ENCODE data around the gene IRF8.

The IRF8 gene

DNA sequence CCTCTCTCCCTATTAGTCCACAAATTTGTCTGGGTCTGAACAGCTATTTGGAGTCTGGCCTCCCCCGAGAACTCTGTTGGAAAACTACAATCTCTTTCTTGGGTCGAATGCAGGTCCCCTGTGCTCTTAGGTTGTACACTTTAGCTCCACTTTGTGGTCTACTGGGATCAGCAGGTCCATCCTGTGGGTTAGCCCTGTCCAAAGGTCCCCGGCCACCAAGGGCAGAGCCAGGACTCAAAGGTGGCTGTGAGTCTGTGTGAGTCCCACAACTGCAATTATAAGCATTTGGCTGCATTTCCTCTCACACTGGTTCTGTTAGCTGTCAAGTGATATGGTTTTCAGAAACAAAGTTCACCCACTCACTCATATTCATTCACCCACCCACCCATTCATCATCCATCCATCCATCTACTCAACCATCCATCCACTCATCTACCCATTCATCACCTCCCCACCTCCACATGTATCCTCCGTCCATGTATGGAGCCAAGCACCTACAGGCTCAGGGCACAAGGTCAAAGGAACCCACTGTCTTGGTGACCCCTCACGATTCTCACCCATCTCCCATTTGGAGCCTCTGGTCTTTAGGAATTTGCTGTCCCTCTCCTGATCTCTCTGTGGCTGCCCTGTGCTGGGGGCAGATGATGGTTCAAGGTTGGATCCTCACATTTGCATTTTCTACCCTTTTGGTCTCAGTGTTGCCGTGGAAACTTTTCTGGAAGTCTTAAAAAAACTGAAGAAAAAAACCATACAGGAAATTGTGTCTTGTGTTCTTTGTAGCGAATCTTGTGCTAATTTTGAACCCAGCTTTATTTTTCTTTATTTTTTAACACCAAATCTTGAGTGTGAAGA is 45.8 kb downstream of the IRF8 start:
- H3K27ac ChIP-seq (ENCODE audit: low read length), result no peak overlapping the region
- H3K36me3 ChIP-seq (ENCODE audit: control insufficient read depth in 1 of 2, insufficient read depth in 2 of 2, low read length in 2 of 2), result no peaks in the 10 kb centered on the region
- no peaks in the 10 kb centered on the region for H3K9me3 ChIP-seq (ENCODE audit: control insufficient read depth in 1 of 2, low read length in 2 of 2)
- no peaks in the 10 kb centered on the region for H3K4me1 ChIP-seq (ENCODE audit: control insufficient read depth in 1 of 2, insufficient read depth in 2 of 2, low read length in 2 of 2)
- no peak overlapping the region for H3K4me3 ChIP-seq (ENCODE audit: low read depth in 1 of 2, low read length in 2 of 2)
- H3K27me3 ChIP-seq (ENCODE audit: low read depth, low read length), result no peaks in the 10 kb centered on the region

DNA sequence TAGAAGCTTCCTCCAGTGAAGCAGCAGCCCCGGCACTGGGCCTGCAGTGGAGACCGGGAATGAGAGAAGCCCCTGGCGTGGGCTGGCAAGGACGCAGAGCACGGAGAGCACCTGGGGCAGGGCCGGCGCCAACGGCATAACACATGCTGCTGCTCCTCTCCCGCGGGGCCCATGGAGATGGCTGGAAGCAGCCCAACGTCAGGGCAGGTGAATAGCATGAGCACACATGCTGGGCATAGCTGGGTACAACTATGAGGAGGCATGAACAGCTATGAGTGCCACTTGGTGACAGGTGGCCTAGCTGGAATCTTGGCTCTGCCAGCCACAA is 46.4 kb downstream of the IRF8 start:
- Histone ChIP-seq H3K27me3 (ENCODE audit: low read depth, low read length) (no peaks in the 10 kb centered on the region), H3K4me3 (ENCODE audit: low read depth in 1 of 2, low read length in 2 of 2) (no peak overlapping the region), H3K27ac (ENCODE audit: low read length) (no peak overlapping the region)

DNA sequence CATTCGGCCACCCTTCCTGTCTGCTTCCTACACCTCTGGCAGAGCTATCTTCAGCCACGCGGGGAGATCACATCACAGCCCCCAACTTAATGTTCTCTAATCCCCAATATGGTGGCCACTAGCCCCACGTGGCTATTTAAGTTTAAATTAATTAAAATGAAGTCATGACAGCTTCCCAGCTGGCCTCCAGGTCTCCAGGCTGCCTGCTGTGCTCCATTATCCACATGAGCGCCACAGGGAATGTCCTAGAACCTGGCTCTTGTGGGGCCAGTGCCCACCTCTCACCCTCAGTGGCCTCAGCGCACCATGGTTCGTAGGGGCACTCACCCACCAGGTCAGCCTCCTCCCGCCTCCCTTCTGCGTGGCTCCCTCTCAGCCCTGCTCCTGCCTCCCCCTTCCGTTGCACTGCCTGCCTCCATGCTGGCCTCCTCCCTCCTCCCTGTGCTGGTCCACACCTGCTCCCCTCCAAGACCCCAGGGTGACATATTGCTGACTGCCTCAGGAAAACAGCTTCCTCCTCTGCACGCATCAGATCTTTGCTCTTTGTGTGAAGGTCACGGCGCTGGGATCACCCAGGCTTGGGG is 47.7 kb downstream of the IRF8 start:
- H3K27ac ChIP-seq (ENCODE audit: low read length), result no peak overlapping the region
- H3K4me3 ChIP-seq (ENCODE audit: low read depth in 1 of 2, low read length in 2 of 2), result no peak overlapping the region
- no peaks in the 10 kb centered on the region for H3K36me3 ChIP-seq (ENCODE audit: control insufficient read depth in 1 of 2, insufficient read depth in 2 of 2, low read length in 2 of 2)
- no peaks in the 10 kb centered on the region for H3K4me1 ChIP-seq (ENCODE audit: control insufficient read depth in 1 of 2, insufficient read depth in 2 of 2, low read length in 2 of 2)
- peaks cover 4% of the 10 kb centered on the region for H3K27me3 ChIP-seq (ENCODE audit: low read depth, low read length)
- no peaks in the 10 kb centered on the region for H3K9me3 ChIP-seq (ENCODE audit: control insufficient read depth in 1 of 2, low read length in 2 of 2)

More for the DNA sequence above, 46.4 kb downstream of the IRF8 start:
- no peaks in the 10 kb centered on the region for H3K36me3 ChIP-seq (ENCODE audit: control insufficient read depth in 1 of 2, insufficient read depth in 2 of 2, low read length in 2 of 2)
- no peaks in the 10 kb centered on the region for H3K9me3 ChIP-seq (ENCODE audit: control insufficient read depth in 1 of 2, low read length in 2 of 2)
- no peaks in the 10 kb centered on the region for H3K4me1 ChIP-seq (ENCODE audit: control insufficient read depth in 1 of 2, insufficient read depth in 2 of 2, low read length in 2 of 2)

DNA sequence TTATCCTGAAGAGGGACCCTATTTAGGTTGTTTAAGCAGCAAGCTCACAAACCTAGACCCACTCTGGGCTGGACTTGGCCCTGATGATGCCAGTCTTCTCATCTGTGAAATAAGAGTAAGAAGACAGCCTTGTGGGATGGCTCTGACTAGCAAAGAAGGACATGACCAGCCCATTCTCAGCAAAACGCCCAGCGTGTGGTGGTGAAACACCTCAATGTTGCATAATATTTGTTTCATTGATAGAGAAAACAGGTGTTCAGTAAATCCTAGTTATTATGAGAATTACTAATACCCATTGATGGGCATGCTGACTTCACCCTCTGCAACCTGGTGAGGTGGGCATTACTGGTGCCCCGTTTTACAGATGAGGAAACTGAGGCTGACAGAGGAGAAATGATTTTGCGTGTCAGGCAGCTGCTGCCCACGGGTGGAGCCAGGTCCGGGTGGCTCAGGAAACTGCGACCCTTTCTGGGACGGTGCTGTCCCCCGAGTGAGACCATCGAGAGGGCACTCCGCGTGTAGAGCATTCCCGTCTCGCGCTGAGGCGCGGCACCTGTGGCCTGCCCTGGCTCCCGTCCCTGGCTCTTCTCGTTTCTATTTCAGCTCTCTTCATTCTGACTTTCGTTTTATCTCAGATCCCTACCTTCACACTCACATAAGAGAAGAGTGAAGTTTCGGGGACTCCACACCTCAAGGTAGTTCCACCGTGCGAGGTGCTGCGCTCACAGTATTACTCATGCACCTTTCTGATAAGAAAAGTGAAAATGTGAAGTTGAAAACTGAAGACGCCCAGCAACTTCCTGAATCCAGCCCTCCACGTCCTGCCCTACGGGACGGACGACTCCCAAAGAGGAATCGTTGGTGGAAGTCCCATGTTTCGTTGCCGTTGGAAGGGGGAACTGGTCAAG is 48.5 kb downstream of the IRF8 start:
- no peak overlapping the region for H3K27ac ChIP-seq (ENCODE audit: low read length)
- no peaks in the 10 kb centered on the region for H3K9me3 ChIP-seq (ENCODE audit: control insufficient read depth in 1 of 2, low read length in 2 of 2)
- peak overlapping the region in 1 of 2 donors; percentile 7 for H3K4me3 ChIP-seq (ENCODE audit: low read depth in 1 of 2, low read length in 2 of 2)
- peaks cover 4% of the 10 kb centered on the region for H3K27me3 ChIP-seq (ENCODE audit: low read depth, low read length)
- no peaks in the 10 kb centered on the region for H3K36me3 ChIP-seq (ENCODE audit: control insufficient read depth in 1 of 2, insufficient read depth in 2 of 2, low read length in 2 of 2)
- no peaks in the 10 kb centered on the region for H3K4me1 ChIP-seq (ENCODE audit: control insufficient read depth in 1 of 2, insufficient read depth in 2 of 2, low read length in 2 of 2)

DNA sequence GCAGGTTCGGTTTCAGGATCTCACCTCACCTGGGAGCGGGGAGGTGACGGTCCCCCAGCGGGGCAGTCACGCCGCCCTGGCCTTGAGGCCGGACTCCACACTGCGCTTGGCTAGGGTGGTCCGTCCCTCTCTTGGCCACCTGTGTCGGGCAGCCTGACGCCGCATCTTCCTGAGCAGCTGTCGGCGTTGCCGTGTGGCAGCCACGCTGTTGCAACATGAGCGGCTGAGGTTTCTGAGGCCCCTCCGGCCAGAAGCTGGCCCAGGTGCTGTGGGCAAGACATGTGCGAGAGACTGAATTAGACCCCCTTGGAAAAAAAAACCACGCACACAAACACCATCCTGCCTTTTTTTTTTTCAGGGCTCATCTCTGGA is 49.2 kb downstream of the IRF8 start:
- H3K27ac ChIP-seq (ENCODE audit: low read length), result no peak overlapping the region
- H3K36me3 ChIP-seq (ENCODE audit: control insufficient read depth in 1 of 2, insufficient read depth in 2 of 2, low read length in 2 of 2), result no peaks in the 10 kb centered on the region
- H3K4me3 ChIP-seq (ENCODE audit: low read depth in 1 of 2, low read length in 2 of 2), result peak overlapping the region in 1 of 2 donors; percentile 7
- H3K27me3 ChIP-seq (ENCODE audit: low read depth, low read length), result peaks cover 4% of the 10 kb centered on the region
- no peaks in the 10 kb centered on the region for H3K4me1 ChIP-seq (ENCODE audit: control insufficient read depth in 1 of 2, insufficient read depth in 2 of 2, low read length in 2 of 2)
- H3K9me3 ChIP-seq (ENCODE audit: control insufficient read depth in 1 of 2, low read length in 2 of 2), result no peaks in the 10 kb centered on the region

DNA sequence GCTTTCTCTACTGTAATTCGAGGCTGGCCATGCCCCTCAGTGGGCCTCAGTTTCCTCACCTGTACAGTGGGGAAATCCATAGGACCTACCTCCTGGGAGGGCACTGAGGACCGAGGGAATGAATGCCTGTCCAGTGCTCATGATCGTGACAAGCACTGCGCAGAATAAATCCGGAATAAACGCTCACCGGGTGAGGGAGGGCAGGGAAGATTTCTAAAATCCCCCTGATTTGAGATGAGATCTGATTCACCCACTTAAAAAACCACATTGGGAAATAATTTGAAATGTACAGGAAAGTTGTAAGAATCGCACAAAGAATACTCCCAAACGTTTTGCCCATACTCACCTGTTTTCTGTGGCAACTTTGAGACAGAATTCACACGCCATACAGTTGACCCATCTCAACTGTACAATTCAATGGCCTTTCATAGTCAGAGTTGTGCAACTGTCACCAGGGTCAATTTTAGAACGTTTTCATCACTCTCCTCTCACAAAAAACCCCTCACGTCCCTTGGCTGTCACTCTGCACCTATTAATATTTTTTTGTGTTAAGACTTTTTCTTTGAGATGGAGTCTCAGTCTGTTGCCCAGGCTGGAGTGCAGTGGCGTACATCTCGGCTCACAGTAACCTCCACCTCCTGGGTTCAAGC is 49.8 kb downstream of the IRF8 start:
- Histone ChIP-seq H3K27ac (ENCODE audit: low read length) (no peak overlapping the region), H3K36me3 (ENCODE audit: control insufficient read depth in 1 of 2, insufficient read depth in 2 of 2, low read length in 2 of 2) (no peaks in the 10 kb centered on the region), H3K4me3 (ENCODE audit: low read depth in 1 of 2, low read length in 2 of 2) (no peak overlapping the region), H3K9me3 (ENCODE audit: control insufficient read depth in 1 of 2, low read length in 2 of 2) (no peaks in the 10 kb centered on the region), H3K4me1 (ENCODE audit: control insufficient read depth in 1 of 2, insufficient read depth in 2 of 2, low read length in 2 of 2) (no peaks in the 10 kb centered on the region), H3K27me3 (ENCODE audit: low read depth, low read length) (peaks cover 4% of the 10 kb centered on the region)

DNA sequence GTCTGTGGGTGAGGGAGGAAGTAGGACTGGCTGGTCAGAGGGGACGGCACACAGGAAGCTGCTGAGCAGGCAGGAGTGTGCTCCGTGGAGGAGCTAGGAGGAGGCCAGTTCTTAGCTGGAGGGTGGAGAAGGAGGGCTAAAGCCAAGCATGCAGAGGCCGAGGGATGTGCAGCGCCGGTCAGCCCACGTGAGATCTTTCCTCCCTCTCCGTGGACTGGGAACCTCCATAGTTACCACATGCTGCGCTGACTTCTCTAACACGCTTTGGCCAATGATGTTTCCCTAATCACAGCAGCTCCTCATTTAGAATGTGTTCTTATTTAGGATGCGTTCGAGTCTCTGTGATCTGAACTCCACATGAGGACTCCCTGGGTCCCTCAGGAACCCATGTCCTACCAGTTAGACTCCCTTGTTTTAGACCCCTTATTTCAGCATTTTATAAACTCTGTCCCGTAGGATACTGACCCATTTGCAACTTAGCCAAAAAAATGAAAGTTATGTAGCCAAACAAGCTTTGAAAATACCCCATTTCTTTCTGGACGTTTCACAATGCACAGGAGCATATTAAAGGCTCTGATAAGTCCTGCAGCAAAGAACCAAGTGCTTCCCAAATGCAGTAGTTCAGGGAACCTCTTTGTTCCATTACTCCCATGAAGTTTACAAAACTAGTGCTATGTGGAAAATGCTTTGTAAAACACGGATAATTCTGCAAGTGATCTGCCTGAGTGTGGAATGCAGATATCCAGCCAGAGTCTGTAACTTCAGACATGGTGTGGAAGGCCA is 51.4 kb downstream of the IRF8 start:
- H3K9me3 ChIP-seq (ENCODE audit: control insufficient read depth in 1 of 2, low read length in 2 of 2), result no peaks in the 10 kb centered on the region
- H3K27ac ChIP-seq (ENCODE audit: low read length), result no peak overlapping the region
- no peaks in the 10 kb centered on the region for H3K36me3 ChIP-seq (ENCODE audit: control insufficient read depth in 1 of 2, insufficient read depth in 2 of 2, low read length in 2 of 2)
- H3K27me3 ChIP-seq (ENCODE audit: low read depth, low read length), result peaks cover 4% of the 10 kb centered on the region
- H3K4me1 ChIP-seq (ENCODE audit: control insufficient read depth in 1 of 2, insufficient read depth in 2 of 2, low read length in 2 of 2), result no peaks in the 10 kb centered on the region
- no peak overlapping the region for H3K4me3 ChIP-seq (ENCODE audit: low read depth in 1 of 2, low read length in 2 of 2)

DNA sequence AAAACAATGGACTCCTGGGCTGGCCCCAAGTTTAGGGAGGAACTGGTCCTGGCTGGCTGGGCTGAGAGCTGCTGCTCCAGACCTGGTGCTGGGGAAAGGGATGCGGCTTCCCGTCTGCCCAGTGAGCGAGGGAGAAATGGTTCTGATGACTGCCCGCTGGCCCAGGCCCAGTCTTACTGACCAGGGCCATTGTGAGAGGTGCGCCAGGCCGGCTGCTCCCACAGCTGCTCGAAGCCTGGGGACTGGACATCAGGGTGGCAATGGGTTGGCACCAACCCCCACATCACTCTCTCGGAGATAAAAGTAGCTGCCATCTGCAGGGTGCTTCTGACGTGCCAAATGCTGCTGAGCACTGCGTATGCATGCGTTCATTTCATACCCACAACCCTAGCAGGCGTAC is 53.2 kb downstream of the IRF8 start:
- no peak overlapping the region for H3K27ac ChIP-seq (ENCODE audit: low read length)
- no peak overlapping the region for H3K4me3 ChIP-seq (ENCODE audit: low read depth in 1 of 2, low read length in 2 of 2)
- no peaks in the 10 kb centered on the region for H3K4me1 ChIP-seq (ENCODE audit: control insufficient read depth in 1 of 2, insufficient read depth in 2 of 2, low read length in 2 of 2)
- H3K36me3 ChIP-seq (ENCODE audit: control insufficient read depth in 1 of 2, insufficient read depth in 2 of 2, low read length in 2 of 2), result no peaks in the 10 kb centered on the region
- no peaks in the 10 kb centered on the region for H3K9me3 ChIP-seq (ENCODE audit: control insufficient read depth in 1 of 2, low read length in 2 of 2)
- peaks cover 4% of the 10 kb centered on the region for H3K27me3 ChIP-seq (ENCODE audit: low read depth, low read length)

DNA sequence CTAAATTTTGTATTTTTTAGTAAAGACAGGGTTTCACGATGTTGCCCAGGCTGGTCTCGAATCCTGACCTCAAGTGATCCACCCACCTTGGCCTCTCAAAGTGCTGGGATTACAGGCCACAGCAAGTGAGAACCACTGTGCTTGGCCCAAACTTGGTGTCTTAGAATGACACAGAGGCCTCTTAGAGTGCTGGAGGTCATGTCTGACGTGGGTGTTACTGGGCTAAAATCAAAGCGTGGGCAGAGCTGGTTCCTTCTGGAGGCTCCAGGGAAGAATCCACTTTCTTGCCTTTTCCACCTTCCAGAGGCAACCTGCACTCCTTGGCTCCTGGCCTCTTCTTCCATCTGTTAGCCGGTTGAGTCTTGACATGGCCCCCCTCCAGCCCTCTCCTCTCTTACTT is 53.8 kb downstream of the IRF8 start:
- H3K27me3 ChIP-seq (ENCODE audit: low read depth, low read length), result peaks cover 4% of the 10 kb centered on the region
- no peaks in the 10 kb centered on the region for H3K9me3 ChIP-seq (ENCODE audit: control insufficient read depth in 1 of 2, low read length in 2 of 2)
- no peak overlapping the region for H3K27ac ChIP-seq (ENCODE audit: low read length)
- no peaks in the 10 kb centered on the region for H3K36me3 ChIP-seq (ENCODE audit: control insufficient read depth in 1 of 2, insufficient read depth in 2 of 2, low read length in 2 of 2)
- no peak overlapping the region for H3K4me3 ChIP-seq (ENCODE audit: low read depth in 1 of 2, low read length in 2 of 2)
- H3K4me1 ChIP-seq (ENCODE audit: control insufficient read depth in 1 of 2, insufficient read depth in 2 of 2, low read length in 2 of 2), result no peaks in the 10 kb centered on the region

DNA sequence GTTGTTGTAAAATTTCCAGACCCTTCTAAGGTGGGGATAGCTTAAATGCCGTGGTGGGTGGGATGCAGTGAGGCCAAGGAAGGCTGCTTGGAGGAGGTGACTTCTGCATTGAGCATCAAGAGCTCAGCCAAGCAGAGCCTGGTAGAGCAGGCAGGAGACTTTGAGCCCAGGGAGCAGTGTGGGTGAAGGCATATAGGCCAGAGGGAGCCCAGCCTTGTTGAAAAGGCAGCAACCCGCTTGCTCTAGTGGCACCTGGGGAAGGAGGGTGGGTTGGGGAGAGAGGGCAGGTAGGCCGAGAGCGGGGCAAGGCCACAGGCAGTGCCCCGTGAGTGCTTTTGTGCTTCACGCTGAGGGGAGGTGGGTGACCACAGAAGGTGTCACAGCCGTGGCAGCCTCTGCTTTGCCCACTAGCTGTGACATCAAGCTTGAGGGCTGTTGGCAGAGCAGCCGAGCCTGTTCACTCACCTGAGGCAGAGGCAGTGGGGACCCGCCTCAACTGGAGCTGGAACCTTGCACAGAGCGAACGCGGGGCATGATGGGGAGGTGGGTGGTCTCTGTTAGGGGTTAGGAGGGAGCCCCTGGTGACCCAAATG is 56.1 kb downstream of the IRF8 start:
- Histone ChIP-seq H3K4me1 (ENCODE audit: control insufficient read depth in 1 of 2, insufficient read depth in 2 of 2, low read length in 2 of 2) (no peaks in the 10 kb centered on the region), H3K9me3 (ENCODE audit: control insufficient read depth in 1 of 2, low read length in 2 of 2) (no peaks in the 10 kb centered on the region), H3K27ac (ENCODE audit: low read length) (no peak overlapping the region), H3K27me3 (ENCODE audit: low read depth, low read length) (peaks cover 4% of the 10 kb centered on the region), H3K4me3 (ENCODE audit: low read depth in 1 of 2, low read length in 2 of 2) (no peak overlapping the region), H3K36me3 (ENCODE audit: control insufficient read depth in 1 of 2, insufficient read depth in 2 of 2, low read length in 2 of 2) (no peaks in the 10 kb centered on the region)
